H1 (cell line): Measurements from ENCODE around the gene TDRKH. TPM values are rescaled to one million over a fixed set of nuclear protein-coding genes. Genes with fewer than 3 reads are reported as not detected.

Experiments used
- CTCF ChIA-PET: fragments of 300-600 bp; sonication (Branson Sonifier 250); formaldehyde crosslinking; loops from one replicate; lab custom pipeline; 2021; ENCODE audit not compliant: partially characterized antibody; lab: Charles Lee
- POLR2A ChIA-PET: fragments of 300-600 bp; sonication (Branson Sonifier 250); formaldehyde crosslinking; loops from one replicate; lab custom pipeline; 2021; ENCODE audit warnings: inconsistent platforms; ENCODE audit not compliant: partially characterized antibody; lab: Charles Lee
- DNase-seq, 2 experiments: peaks; one replicate each; pipeline versions ENCODE4 v3.0.0 to v3.0.0-alpha.2; 2010 to 2022; ENCODE audit warnings: low spot score in 2 of 2, low read depth in 1 of 2, mixed read lengths in 1 of 2
- FAIRE-seq: peaks from 2 replicates; lab custom pipeline; 2011; peaks lifted over from hg19 to GRCh38; lab: Jason Lieb, UNC
- H2AFZ ChIP-seq: 2 replicates; pipeline ENCODE4 v1.8.1; 2012; ENCODE audit warnings: low read length, inconsistent platforms
- H2AK5ac ChIP-seq: 2 replicates; pipeline ENCODE4 v1.6.1; 2013; ENCODE audit warnings: low read depth, low read length
- H2BK120ac ChIP-seq: replicated peaks from 2 replicates; pipeline ENCODE3; 2013; ENCODE audit warnings: low read depth, low read length, inconsistent platforms
- H2BK12ac ChIP-seq: 2 replicates; pipeline ENCODE4 v1.6.1; 2013; ENCODE audit warnings: low read depth, low read length
- H2BK15ac ChIP-seq: 2 replicates; pipeline ENCODE4 v1.6.1; 2013; ENCODE audit warnings: low read length
- H2BK20ac ChIP-seq: 2 replicates; pipeline ENCODE4 v1.6.1; 2013; ENCODE audit warnings: low read length
- H2BK5ac ChIP-seq: 2 replicates; pipeline ENCODE4 v1.6.1; 2013; ENCODE audit warnings: low read depth, low read length
- H3K14ac ChIP-seq: 2 replicates; pipeline ENCODE4 v1.6.1; 2013; ENCODE audit warnings: inconsistent platforms; ENCODE audit not compliant: insufficient read length
- H3K18ac ChIP-seq: 2 replicates; pipeline ENCODE4 v1.6.1; 2013; ENCODE audit warnings: low read length; ENCODE audit errors: extremely low read depth
- H3K23ac ChIP-seq: 2 replicates; pipeline ENCODE4 v1.6.1; 2013; ENCODE audit warnings: inconsistent platforms; ENCODE audit not compliant: insufficient read length
- H3K23me2 ChIP-seq: 2 replicates; pipeline ENCODE4 v1.6.1; 2013; ENCODE audit warnings: low read depth, low read length
- H3K27ac ChIP-seq: 2 replicates; pipeline ENCODE4 v1.6.1; 2011; ENCODE audit warnings: low read depth, low read length, inconsistent platforms
- H3K27me3 ChIP-seq, 4 experiments: replicated peaks in 1 of 4; 1 replicate in 1 of 4; 2 replicates in 3 of 4; pipeline versions ENCODE4 v1.6.1 to v1.8.1; 2011 to 2013; ENCODE audit warnings: low read length in 3 of 4, mild to moderate bottlenecking in 3 of 4, inconsistent platforms in 2 of 4, mixed read lengths in 2 of 4, moderate library complexity in 1 of 4; ENCODE audit not compliant: control insufficient read depth in 3 of 4, insufficient read depth in 3 of 4; ENCODE audit errors: extremely low read depth in 1 of 4
- H3K36me3 ChIP-seq, 4 experiments: 2 replicates each; pipeline versions ENCODE4 v1.6.1 to v1.8.1; 2011 to 2013; ENCODE audit warnings: mild to moderate bottlenecking in 4 of 4, low read length in 3 of 4, moderate library complexity in 2 of 4, control low read depth in 1 of 4, inconsistent platforms in 1 of 4; ENCODE audit not compliant: insufficient read depth in 4 of 4, control insufficient read depth in 2 of 4
- H3K4ac ChIP-seq: replicated peaks from 2 replicates; pipeline ENCODE3; 2013; ENCODE audit warnings: low read length, low read depth, mixed read lengths, inconsistent platforms; ENCODE audit not compliant: insufficient read length
- H3K4me1 ChIP-seq, 4 experiments: replicated peaks in 1 of 4; 1 replicate in 1 of 4; 2 replicates in 3 of 4; pipeline versions ENCODE4 v1.6.1 to v1.8.1; 2011 to 2013; ENCODE audit warnings: low read length in 3 of 4, inconsistent platforms in 2 of 4, mixed read lengths in 1 of 4; ENCODE audit not compliant: insufficient read depth in 4 of 4, control insufficient read depth in 3 of 4
- H3K4me2 ChIP-seq, 2 experiments: 2 replicates each; pipeline versions ENCODE4 v1.6.1 to v1.8.1; 2011 to 2013; ENCODE audit warnings: low read depth in 2 of 2, low read length in 2 of 2, control low read depth in 1 of 2, inconsistent platforms in 1 of 2, mild to moderate bottlenecking in 1 of 2; ENCODE audit not compliant: insufficient read depth in 1 of 2
- H3K4me3 ChIP-seq, 4 experiments: fragments of 200-600, 300-600 bp in 1 of 4; sonication (generic), shearing (Covaris generic), sonication (Bioruptor Twin) in 1 of 4; 2 replicates each; pipeline versions ENCODE4 v1.5.1 to v1.8.1; 2011 to 2016; ENCODE audit warnings: low read length in 4 of 4, low read depth in 3 of 4, control low read depth in 2 of 4, inconsistent platforms in 2 of 4, mild to moderate bottlenecking in 2 of 4, mixed read lengths in 1 of 4, moderate library complexity in 1 of 4; ENCODE audit not compliant: insufficient read depth in 2 of 4; ENCODE audit errors: extremely low read depth in 1 of 4
- H3K56ac ChIP-seq: replicated peaks from 2 replicates; pipeline ENCODE3; 2013; ENCODE audit warnings: low read depth, mild to moderate bottlenecking, mixed read lengths, low read length, inconsistent platforms; ENCODE audit not compliant: insufficient read length
- H3K79me1 ChIP-seq: 2 replicates; pipeline ENCODE4 v1.6.1; 2013; ENCODE audit warnings: low read depth, low read length, control low read depth
- H3K79me2 ChIP-seq, 2 experiments: 2 replicates each; pipeline versions ENCODE4 v1.6.1 to v1.8.1; 2012 to 2013; ENCODE audit warnings: low read length in 2 of 2, mild to moderate bottlenecking in 2 of 2, inconsistent platforms in 1 of 2; ENCODE audit not compliant: insufficient read depth in 2 of 2, control insufficient read depth in 1 of 2
- H3K9ac ChIP-seq, 4 experiments: replicated peaks in 1 of 4; 1 replicate in 1 of 4; 2 replicates in 3 of 4; pipeline versions ENCODE4 v1.6.1 to v1.8.1; 2011 to 2013; ENCODE audit warnings: low read depth in 3 of 4, low read length in 3 of 4, control low read depth in 2 of 4, mild to moderate bottlenecking in 2 of 4, moderate library complexity in 2 of 4, inconsistent platforms in 1 of 4; ENCODE audit errors: extremely low read depth in 1 of 4
- H3K9me3 ChIP-seq, 2 experiments: 2 replicates each; pipeline versions ENCODE4 v1.6.1 to v1.8.1; 2012 to 2013; ENCODE audit warnings: mild to moderate bottlenecking in 2 of 2, moderate library complexity in 2 of 2, control low read depth in 1 of 2, inconsistent platforms in 1 of 2, low read depth in 1 of 2, low read length in 1 of 2, mixed read lengths in 1 of 2; ENCODE audit not compliant: insufficient read depth in 2 of 2
- H4K20me1 ChIP-seq, 2 experiments: replicated peaks in 1 of 2; 2 replicates each; pipeline versions ENCODE3 to v1.8.1; 2011 to 2013; ENCODE audit warnings: inconsistent platforms in 2 of 2, low read length in 2 of 2, mild to moderate bottlenecking in 1 of 2; ENCODE audit not compliant: insufficient read depth in 2 of 2, control insufficient read depth in 1 of 2
- H4K5ac ChIP-seq: 2 replicates; pipeline ENCODE4 v1.6.1; 2013; ENCODE audit warnings: low read length, low read depth, mixed read lengths, inconsistent platforms; ENCODE audit not compliant: insufficient read length
- H4K8ac ChIP-seq: 2 replicates; pipeline ENCODE4 v1.8.0; 2013; ENCODE audit warnings: mild to moderate bottlenecking, moderate library complexity, low read length, inconsistent platforms; ENCODE audit not compliant: insufficient read depth; ENCODE audit errors: extremely low read depth
- H4K91ac ChIP-seq: replicated peaks from 2 replicates; pipeline ENCODE3; 2013; ENCODE audit warnings: low read length, mixed read lengths, inconsistent platforms; ENCODE audit not compliant: insufficient read length
- SP4 ChIP-seq: IDR thresholded peaks from 2 replicates; pipeline ENCODE4 v1.6.1; 2012; ENCODE audit warnings: low read length, inconsistent platforms
- WGBS, 2 experiments: shearing (Covaris generic) in 1 of 2; methylation state at CpG; one replicate each; pipeline versions ENCODE4 v1.1.6 to v1.1.7; 2013 to 2015; ENCODE audit warnings: low lambda C conversion rate in 2 of 2, mixed read lengths in 2 of 2, inconsistent platforms in 1 of 2, low coverage in 1 of 2, missing lambda C conversion rate in 1 of 2; ENCODE audit not compliant: insufficient replicate concordance in 2 of 2, insufficient coverage in 1 of 2, insufficient read length in 1 of 2; ENCODE audit errors: extremely low coverage in 1 of 2, missing lambda C conversion rate in 1 of 2; 5-methylcytosine and 5-hydroxymethylcytosine counted together
- polyA plus RNA-seq, 7 experiments: library from polyadenylated mRNA; depleted of rRNA in 3 of 7; stranded (reverse) in 5 of 7; unstranded in 2 of 7; fragments of >200 nt in 5 of 7; fragments of 200-250 nt in 2 of 7; gene quantifications; 1 replicate in 5 of 7; 2 replicates in 1 of 7; 4 replicates in 1 of 7; pipeline versions ENCODE4 v1.2.1 to v1.2.3, GENCODE V29; 2011 to 2013; ENCODE audit warnings: missing spikeins in 2 of 7, mixed read lengths in 2 of 7
- total RNA-seq: library from RNA; stranded (reverse); fragmentation: NEBNext Ultra II Directional; extraction: Animal tissue kit (Norgen Biotek cat#: 25700); gene quantifications from 2 replicates; pipeline ENCODE4 v1.2.1, GENCODE V29; 2021

TDRKH gene
- total and polyA plus RNA-seq, 2 of the 8 experiments (the other 6 are each of a cell fraction or from before 2014, with no cell fraction given) = 9.9 to 26.1 TPM

GRCh38 chr1:151775894-151776664 lies 14.2 kb downstream of the TDRKH start:
- FAIRE-seq (no peak), DNase-seq (no peak)
- no peak overlapping the region for H3K14ac ChIP-seq
- no peak overlapping the region for H3K4me2 ChIP-seq
- peaks cover 0 to 41% (median 13%) of the 10 kb centered on the region in 4 experiments; a peak in 6 of 8 replicates for H3K36me3 ChIP-seq
- H3K9me3 ChIP-seq = no peaks in the 10 kb centered on the region
- H4K5ac ChIP-seq = no peak overlapping the region
- no peak overlapping the region for H4K8ac ChIP-seq
- H3K79me1 ChIP-seq = no peaks in the 10 kb centered on the region
- peaks cover 0 to 1% (median 0%) of the 10 kb centered on the region in 4 experiments; a peak in 1 of 7 replicates for H3K27me3 ChIP-seq
- no peak overlapping the region for H2BK15ac ChIP-seq
- no peak overlapping the region for H3K4me3 ChIP-seq
- WGBS, 2 experiments = 88% methylated on average over 7 of the region's 7 CpGs; no CpG with 5 or more reads in 1 of the 2 experiments
- H3K79me2 ChIP-seq = no peaks in the 10 kb centered on the region
- no peak overlapping the region for H4K91ac ChIP-seq
- H3K27ac ChIP-seq = no peak overlapping the region
- no peak overlapping the region for H2BK20ac ChIP-seq
- no peaks in the 10 kb centered on the region for H3K4me1 ChIP-seq
- H2BK12ac ChIP-seq = no peak overlapping the region
- no peak overlapping the region for H3K23ac ChIP-seq
- H2AK5ac ChIP-seq = no peak overlapping the region
- H3K18ac ChIP-seq = no peak overlapping the region
- H3K56ac ChIP-seq = no peak overlapping the region
- no peak overlapping the region for H2BK120ac ChIP-seq
- ChIA-PET CTCF (interaction anchor here (0.5 to 1.2 kb wide), 4 partner anchors 17 to 61 kb away, joined by 3 to 4 read pairs (median 3); no protein-coding TSS in a partner anchor), POLR2A (no interaction called here)
- H3K4ac ChIP-seq = no peak overlapping the region
- no peak overlapping the region for H2AFZ ChIP-seq
- no peaks in the 10 kb centered on the region for H3K23me2 ChIP-seq
- no peak overlapping the region for H3K9ac ChIP-seq
- H2BK5ac ChIP-seq = no peak overlapping the region
- H4K20me1 ChIP-seq = no peaks in the 10 kb centered on the region
- no peak for TF ChIP-seq SP4
